SK-N-SH (cell line): Measurements from ENCODE around the gene PPP1R12B. TPM values are rescaled to one million over a fixed set of nuclear protein-coding genes. Genes with fewer than 3 reads are reported as not detected.
"Not testable (repeated sequence)": the region's sequence is repeated elsewhere in the genome, so short reads cannot be mapped to it uniquely, and the experiment has no call there.

ENCODE experiments used
- CTCF ChIA-PET: fragments of 300-600, 350-600 bp; formaldehyde crosslinking; extraction: SDS; loops from one replicate; lab custom pipeline; 2021; lab: Yijun Ruan, JAX
- POLR2A ChIA-PET: fragments of 350-600 bp; sonication (Branson Sonifier 250); formaldehyde crosslinking; extraction: SDS; loops from one replicate; lab custom pipeline; 2020; ENCODE audit warnings: antibody characterized with exemption, inconsistent platforms; lab: Yijun Ruan, JAX
- DNase-seq: peaks from one replicate; pipeline ENCODE4 v3.0.0; 2012
- H2AFZ ChIP-seq: fragments of 200-600 bp; sonication (generic); 2 replicates; pipeline ENCODE4 v1.8.1; 2016; ENCODE audit warnings: antibody characterized with exemption, mild to moderate bottlenecking, low read depth
- H3F3A ChIP-seq: fragments of 200-600 bp; sonication (generic); replicated peaks from 2 replicates; pipeline ENCODE3; 2016; ENCODE audit warnings: antibody characterized with exemption, mild to moderate bottlenecking; ENCODE audit not compliant: insufficient read depth
- H3K27ac ChIP-seq, 2 experiments: fragments of 200-500 bp in 1 of 2; fragments of 200-600 bp in 1 of 2; sonication (Bioruptor generic) in 1 of 2; sonication (generic), shearing (Covaris generic) in 1 of 2; 2 replicates each; pipeline versions ENCODE4 v1.5.1 to v1.6.1; 2014 to 2016; ENCODE audit warnings: low read depth in 2 of 2, inconsistent platforms in 1 of 2, low read length in 1 of 2, mild to moderate bottlenecking in 1 of 2, mixed read lengths in 1 of 2
- H3K27me3 ChIP-seq: fragments of 200-600 bp; sonication (generic), shearing (Covaris generic); 2 replicates; pipeline ENCODE4 v1.6.1; 2016; ENCODE audit warnings: mixed run types; ENCODE audit not compliant: insufficient read depth
- H3K36me3 ChIP-seq, 2 experiments: fragments of 200-500 bp in 1 of 2; fragments of 200-600 bp in 1 of 2; sonication (Bioruptor generic) in 1 of 2; sonication (generic) in 1 of 2; replicated peaks in 1 of 2; 2 replicates each; pipeline versions ENCODE3 to v1.5.1; 2014 to 2016; ENCODE audit warnings: low read length in 1 of 2, mild to moderate bottlenecking in 1 of 2; ENCODE audit not compliant: insufficient read depth in 2 of 2, control insufficient read depth in 1 of 2
- H3K4me1 ChIP-seq, 2 experiments: fragments of 200-500 bp in 1 of 2; fragments of 200-600 bp in 1 of 2; sonication (Bioruptor generic) in 1 of 2; sonication (generic), shearing (Covaris generic) in 1 of 2; 2 replicates each; pipeline versions ENCODE4 v1.5.1 to v1.6.1; 2014 to 2016; ENCODE audit warnings: low read depth in 1 of 2, low read length in 1 of 2, mixed run types in 1 of 2; ENCODE audit not compliant: insufficient read depth in 2 of 2, control insufficient read depth in 1 of 2
- H3K4me2 ChIP-seq: fragments of 200-600 bp; sonication (generic), shearing (Covaris generic); 2 replicates; pipeline ENCODE4 v1.6.1; 2017; ENCODE audit warnings: mixed run types
- H3K4me3 ChIP-seq, 2 experiments: fragments of 200-500 bp in 1 of 2; fragments of 200-600 bp in 1 of 2; sonication (Bioruptor generic) in 1 of 2; sonication (generic), shearing (Covaris generic) in 1 of 2; 2 replicates each; pipeline versions ENCODE4 v1.5.1 to v1.8.1; 2014 to 2016; ENCODE audit warnings: low read depth in 2 of 2, inconsistent platforms in 1 of 2, low read length in 1 of 2, mild to moderate bottlenecking in 1 of 2, mixed read lengths in 1 of 2, moderate library complexity in 1 of 2
- H3K79me2 ChIP-seq: fragments of 200-600 bp; sonication (generic); 2 replicates; pipeline ENCODE4 v1.8.1; 2017; ENCODE audit warnings: mild to moderate bottlenecking; ENCODE audit not compliant: insufficient read depth
- H3K9ac ChIP-seq: fragments of 200-600 bp; sonication (generic); 2 replicates; pipeline ENCODE4 v1.6.1; 2017; ENCODE audit warnings: mixed run types
- H3K9me2 ChIP-seq: fragments of 200-600 bp; sonication (generic); 2 replicates; pipeline ENCODE4 v1.6.1; 2017; ENCODE audit warnings: mixed run types
- H3K9me3 ChIP-seq: fragments of 200-600 bp; sonication (generic); 2 replicates; pipeline ENCODE4 v1.6.1; 2017; ENCODE audit warnings: mixed run types, mild to moderate bottlenecking, moderate library complexity
- H4K20me1 ChIP-seq: fragments of 200-600 bp; sonication (generic); 2 replicates; pipeline ENCODE4 v1.6.1; 2017; ENCODE audit warnings: mild to moderate bottlenecking, mixed run types; ENCODE audit not compliant: insufficient read depth
- EP300 ChIP-seq, 2 experiments: IDR thresholded peaks; 2 replicates each; pipeline versions ENCODE4 v1.4.0 to v1.6.1; 2012; ENCODE audit warnings: borderline replicate concordance in 1 of 2, low read depth in 1 of 2, low read length in 1 of 2
- FOSL2 ChIP-seq: IDR thresholded peaks from 2 replicates; pipeline ENCODE4 v1.4.0; 2012; ENCODE audit warnings: low read depth, mild to moderate bottlenecking, moderate library complexity, borderline replicate concordance
- GATA2 ChIP-seq: sonication (generic); formaldehyde crosslinking; IDR thresholded peaks from 2 replicates; pipeline ENCODE4 v1.5.0; 2020; ENCODE audit warnings: mild to moderate bottlenecking, missing genetic modification reagents
- IRF3 ChIP-seq: fragments of 150-350 bp; IDR thresholded peaks from 2 replicates; pipeline ENCODE4 v1.6.1; 2016; ENCODE audit warnings: mild to moderate bottlenecking, low read depth, low read length
- MEF2A ChIP-seq: IDR thresholded peaks from 2 replicates; pipeline ENCODE4 v1.4.0; 2012; ENCODE audit warnings: low read depth, borderline replicate concordance
- NRF1 ChIP-seq: IDR thresholded peaks from 2 replicates; pipeline ENCODE4 v1.6.1; 2012; ENCODE audit warnings: low read depth, mild to moderate bottlenecking, low read length
- POLR2AphosphoS5 ChIP-seq: IDR thresholded peaks from 2 replicates; pipeline ENCODE4 v1.6.1; 2012; ENCODE audit warnings: low read depth, low read length
- REST ChIP-seq: IDR thresholded peaks from 2 replicates; pipeline ENCODE4 v1.6.1; 2012; ENCODE audit warnings: mild to moderate bottlenecking, low read depth, low read length, moderate library complexity
- RXRA ChIP-seq: IDR thresholded peaks from 2 replicates; pipeline ENCODE4 v1.4.0; 2012; ENCODE audit warnings: low read depth, mild to moderate bottlenecking, borderline replicate concordance
- USF1 ChIP-seq: IDR thresholded peaks from 2 replicates; pipeline ENCODE4 v1.4.0; 2012; ENCODE audit warnings: low read depth, borderline replicate concordance
- ZBTB33 ChIP-seq: IDR thresholded peaks from 2 replicates; pipeline ENCODE4 v1.4.0; 2012; ENCODE audit warnings: low read depth, borderline replicate concordance
- WGBS: methylation state at CpG from one replicate; pipeline ENCODE4 v1.1.6; 2017; ENCODE audit warnings: low lambda C conversion rate; 5-methylcytosine and 5-hydroxymethylcytosine counted together
- polyA plus RNA-seq, 3 experiments: library from polyadenylated mRNA; depleted of rRNA; stranded (reverse); fragments of >200 nt; gene quantifications; 2 replicates each; pipeline ENCODE4 v1.2.3, GENCODE V29; 2012

Gene PPP1R12B
- polyA plus RNA-seq, 1 of the 3 experiments (the other 2 are of a cell fraction) = 2.8 TPM

GRCh38 chr1:202625416-202626360 lies 277.2 kb downstream of the PPP1R12B start (continued):
- TF ChIP-seq REST (no peak), GATA2 (CRISPR knock-in tag) (no peak)

- H3K36me3 ChIP-seq, DNase-seq, H3F3A ChIP-seq, H3K4me1 ChIP-seq, H3K27ac ChIP-seq, H2AFZ ChIP-seq, H4K20me1 ChIP-seq, H3K9me2 ChIP-seq, H3K4me2 ChIP-seq, H3K27me3 ChIP-seq, H3K4me3 ChIP-seq, H3K9ac ChIP-seq, H3K9me3 ChIP-seq, POLR2A ChIA-PET, H3K79me2 ChIP-seq: not testable (repeated sequence)
- WGBS = 74% methylated on average over 5 of the region's 7 CpGs
- CTCF ChIA-PET = interaction anchor here (1.0 to 2.5 kb wide), 5 partner anchors 27 to 163 kb away, joined by 3 to 12 read pairs (median 7); no protein-coding TSS in a partner anchor
Observed at GRCh38 chr1:202627036-202627435, 278.5 kb downstream of the PPP1R12B start.

GRCh38 chr1:202627841-202628565 lies 279.5 kb downstream of the PPP1R12B start:
- no peaks in the 10 kb centered on the region for H3K79me2 ChIP-seq
- no peaks in the 10 kb centered on the region for H3K36me3 ChIP-seq
- H3K27me3 ChIP-seq = no peaks in the 10 kb centered on the region; the same call in 1 of the 2 replicates
- no peak overlapping the region for H3K4me3 ChIP-seq
- H2AFZ ChIP-seq = no peak overlapping the region
- ChIA-PET CTCF (interaction anchor here (1.2 to 2.2 kb wide), 3 partner anchors 28 to 164 kb away, joined by 3 to 7 read pairs (median 7); no protein-coding TSS in a partner anchor), POLR2A (no interaction called here)
- H3F3A ChIP-seq = no peaks in the 10 kb centered on the region
- no peaks in the 10 kb centered on the region for H3K9me2 ChIP-seq
- no peak overlapping the region for H3K27ac ChIP-seq
- H3K9me3 ChIP-seq = no peaks in the 10 kb centered on the region
- no peaks in the 10 kb centered on the region for H4K20me1 ChIP-seq
- WGBS = 71% methylated on average over 7 of the region's 13 CpGs
- no peak overlapping the region for H3K9ac ChIP-seq
- H3K4me1 ChIP-seq = peaks cover 0 to 5% of the 10 kb centered on the region in 2 experiments; a peak in 3 of 4 replicates
- DNase-seq = no peak
- H3K4me2 ChIP-seq = no peak overlapping the region
- no peak for TF ChIP-seq RXRA
- no peak for TF ChIP-seq FOSL2
- TF ChIP-seq ZBTB33 = no peak
- TF ChIP-seq POLR2AphosphoS5 = no peak
- no peak for TF ChIP-seq NRF1
- TF ChIP-seq MEF2A = no peak
- TF ChIP-seq EP300 (IDR thresholded peaks at IDR 0.05; ENCODE audit: borderline replicate concordance in 1 of 2, low read depth in 1 of 2, low read length in 1 of 2) = no peak
- no peak for TF ChIP-seq USF1
- TF ChIP-seq IRF3 = no peak
